HG03039 (cell line): ENCODE data around the gene IGSF22.
"Not testable (repeated sequence)": the region's sequence is repeated elsewhere in the genome, so short reads cannot be mapped to it uniquely, and the experiment has no call there.

Experiments
- ATAC-seq: cut with Tn5 transposase; IDR thresholded peaks from one replicate; pipeline ENCODE4 v1.9.1; 2021; ENCODE audit warnings: mild to moderate bottlenecking, moderate library complexity; ENCODE audit not compliant: unreplicated experiment

IGSF22 gene

GRCh38 chr11:18696638-18697225 is 29.3 kb downstream of the IGSF22 start:
- ATAC-seq, result no peak

GRCh38 chr11:18692941-18693760 is 32.8 kb downstream of the IGSF22 start:
- ATAC-seq, result no peak

GRCh38 chr11:18691467-18692140 is 34.4 kb downstream of the IGSF22 start:
- not testable (repeated sequence) for ATAC-seq

- ATAC-seq, result no peak
Measured at GRCh38 chr11:18684267-18684666, 41.7 kb downstream of the IGSF22 start.

- ATAC-seq, result no peak
Measured at GRCh38 chr11:18682466-18682865, 43.5 kb downstream of the IGSF22 start.

- ATAC-seq, result not testable (repeated sequence)
Measured at GRCh38 chr11:18681949-18682348, 44.0 kb downstream of the IGSF22 start.

- no peak for ATAC-seq
Measured at GRCh38 chr11:18677560-18677959, 48.4 kb downstream of the IGSF22 start.

GRCh38 chr11:18676803-18677202 is 49.2 kb downstream of the IGSF22 start:
- no peak for ATAC-seq

GRCh38 chr11:18672209-18672608 is 53.8 kb downstream of the IGSF22 start:
- not testable (repeated sequence) for ATAC-seq

GRCh38 chr11:18671246-18671645 is 54.7 kb downstream of the IGSF22 start:
- no peak for ATAC-seq

GRCh38 chr11:18669711-18670110 is 56.3 kb downstream of the IGSF22 start:
- no peak for ATAC-seq

GRCh38 chr11:18669219-18669596 is 56.8 kb downstream of the IGSF22 start:
- ATAC-seq, result no peak

- ATAC-seq, result no peak
Measured at GRCh38 chr11:18668131-18668530, 57.9 kb downstream of the IGSF22 start.

GRCh38 chr11:18665353-18665872 is 60.6 kb downstream of the IGSF22 start:
- ATAC-seq, result not testable (repeated sequence)

- no peak for ATAC-seq
Measured at GRCh38 chr11:18657673-18658072, 68.3 kb downstream of the IGSF22 start.
